ENCODE results near the gene ATP7A. TPM values are rescaled to one million over a fixed set of nuclear protein-coding genes. Genes with fewer than 3 reads are reported as not detected.

ATP7A gene
- total RNA-seq, 1 experiment from 2014 or later: 6.3 TPM

- H3K9me2 ChIP-seq (ENCODE audit: insufficient read depth): no peaks in the 10 kb centered on the region
- intact Hi-C loops (cut with micrococcal nuclease): no loop called here
- no peaks in the 10 kb centered on the region for H3K27me3 ChIP-seq (ENCODE audit: insufficient read depth, low read length)
- ChIA-PET CTCF (no interaction called here), POLR2A (no interaction called here), RAD21 (ENCODE audit: low non-redundant PET in 1 of 2, low total read pairs in 2 of 2, uncharacterized antibody in 2 of 2, unreplicated experiment in 2 of 2) (no interaction called here)
- no peaks in the 10 kb centered on the region for H3K79me2 ChIP-seq (ENCODE audit: insufficient read depth, low read length)
- ATAC-seq (no peak), DNase-seq (ENCODE audit: low read depth, low spot score) (no peak)
- no peak overlapping the region for H3K9ac ChIP-seq (ENCODE audit: low read length)
- H4K20me1 ChIP-seq (ENCODE audit: insufficient read depth): no peaks in the 10 kb centered on the region
- H3K36me3 ChIP-seq (ENCODE audit: control insufficient read depth in 1 of 2, insufficient read depth in 2 of 2, low read length in 2 of 2): no peaks in the 10 kb centered on the region
- no TSS peak for BruUV-seq (replicated peaks)
- no peak overlapping the region for H3K27ac ChIP-seq (ENCODE audit: low read depth, low read length)
- no peaks in the 10 kb centered on the region for H3K9me3 ChIP-seq (ENCODE audit: control insufficient read depth in 1 of 2, insufficient read depth in 1 of 2, low read depth in 1 of 2, low read length in 2 of 2)
- no peak overlapping the region for H3K4me2 ChIP-seq (ENCODE audit: low read length)
- no peak overlapping the region for H2AFZ ChIP-seq (ENCODE audit: low read depth, low read length, poor library complexity, severe bottlenecking)
- no peaks in the 10 kb centered on the region for H3K4me1 ChIP-seq (ENCODE audit: control insufficient read depth in 1 of 2, insufficient read depth in 2 of 2, low read length in 2 of 2)
- TF ChIP-seq SIN3A (IDR thresholded peaks at IDR 0.05; ENCODE audit: low read depth) (no peak), POLR2A (IDR thresholded peaks at IDR 0.05; ENCODE audit: borderline replicate concordance, extremely low read depth, insufficient read depth, insufficient read length) (no peak), MAX (IDR thresholded peaks at IDR 0.05) (no peak), ZBTB33 (IDR thresholded peaks at IDR 0.05; ENCODE audit: extremely low read depth, insufficient replicate concordance, low read length) (no peak), SP1 (IDR thresholded peaks at IDR 0.05; ENCODE audit: low read depth) (no peak), JUND (IDR thresholded peaks at IDR 0.05) (no peak), ZNF274 (IDR thresholded peaks at IDR 0.05; ENCODE audit: low read depth, low read length) (no peak), TCF7L2 (IDR thresholded peaks at IDR 0.05; ENCODE audit: borderline replicate concordance, extremely low read depth, insufficient read depth, insufficient read length) (no peak), RAD21 (IDR thresholded peaks at IDR 0.05; ENCODE audit: low read depth) (no peak), SRF (IDR thresholded peaks at IDR 0.05; ENCODE audit: low read depth) (no peak), POLR2AphosphoS5 (IDR thresholded peaks at IDR 0.05; ENCODE audit: low read depth, low read length) (no peak), EZH2 (IDR thresholded peaks at IDR 0.05) (no peak), ELF1 (IDR thresholded peaks at IDR 0.05; ENCODE audit: borderline replicate concordance, low read depth) (no peak), EGR1 (IDR thresholded peaks at IDR 0.05; ENCODE audit: low read depth) (no peak), EZH2phosphoT487 (IDR thresholded peaks at IDR 0.05; ENCODE audit: borderline replicate concordance) (no peak), CTCF (IDR thresholded peaks at IDR 0.05 in 2 of 3, conservative IDR thresholded peaks at IDR 0.05 in 1 of 3; ENCODE audit: borderline replicate concordance in 1 of 3, insufficient read depth in 1 of 3, low read depth in 2 of 3, low read length in 2 of 3) (no peak), CEBPB (IDR thresholded peaks at IDR 0.05; ENCODE audit: low read depth) (no peak)
- no peak overlapping the region for H3K4me3 ChIP-seq (replicated peaks in 1 of 2; ENCODE audit: low read depth in 1 of 2, low read length in 2 of 2)
Observed at GRCh38 chrX:77975755-77976154, 65.3 kb downstream of the ATP7A start.
